Measurements from ENCODE around the gene MIEN1. TPM values are rescaled to one million over a fixed set of nuclear protein-coding genes. Genes with fewer than 3 reads are reported as not detected.

Gene MIEN1
- total RNA-seq, 4 donors from 2014 or later: 42.8 to 81.9 (median 67.7) TPM

DNA sequence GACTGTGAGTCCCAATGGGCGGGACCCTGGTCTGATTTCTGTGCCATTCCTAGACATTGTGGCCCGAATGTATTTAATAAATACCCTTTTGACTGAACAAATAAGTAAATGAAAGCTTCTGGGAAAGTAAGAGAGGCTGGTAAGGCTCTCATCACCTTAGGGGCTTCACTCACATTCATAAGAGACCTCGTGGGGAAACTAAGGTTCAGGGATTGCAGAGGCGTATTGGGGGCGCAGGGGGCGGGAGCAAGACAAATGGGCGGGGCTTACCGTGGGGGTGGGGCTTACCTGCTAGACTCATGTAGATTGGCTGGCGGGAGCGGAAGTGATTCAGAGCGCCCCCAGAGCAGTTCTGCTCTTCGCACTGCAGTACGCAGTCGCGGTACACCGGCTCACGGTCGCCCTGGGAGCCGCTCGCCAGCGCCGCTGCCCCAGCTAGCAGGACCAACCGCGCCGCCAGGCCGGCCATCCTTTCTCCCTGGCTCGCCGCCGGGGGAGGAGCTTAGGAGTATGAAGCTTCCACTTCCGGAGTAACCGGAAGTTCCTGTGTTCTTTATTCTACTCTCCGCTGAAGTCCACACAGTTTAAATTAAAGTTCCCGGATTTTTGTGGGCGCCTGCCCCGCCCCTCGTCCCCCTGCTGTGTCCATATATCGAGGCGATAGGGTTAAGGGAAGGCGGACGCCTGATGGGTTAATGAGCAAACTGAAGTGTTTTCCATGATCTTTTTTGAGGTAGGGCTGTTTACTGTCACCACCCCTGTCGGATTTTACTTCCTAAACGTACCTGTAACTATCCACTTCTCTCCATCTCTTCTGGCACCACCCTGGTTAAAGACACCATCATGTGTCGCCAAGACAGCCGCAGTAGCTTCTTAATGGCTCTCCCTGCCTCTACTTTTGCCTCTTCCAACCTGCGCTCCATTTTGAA, 42.5 kb downstream of the MIEN1 start, which contains the start of gene PGAP3:
Gene PGAP3 (minus strand): TSS at position 512 of the 929 bp plus-strand sequence. CDS start 43 bp downstream, at position 469.
- peak within 1 kb of the TSS; percentile 76 to 80 (median 79) for H3K4me3 ChIP-seq
- ATAC-seq: peak; percentile 97
- no peaks in the 10 kb centered on the region for H3K27me3 ChIP-seq
- peak within 1 kb of the TSS; percentile 89 to 92 (median 90) for H3K27ac ChIP-seq
- intact Hi-C loops (cut with DNase I; ENCODE audit: low total_unique reads) (no loop called here), in situ Hi-C loops (cut with MboI; ENCODE audit: low sequenced_read_pairs in 4 of 4) (no loop called here)
- H3K9me3 ChIP-seq: no peaks in the 10 kb centered on the region
- peak; percentile 45 to 48 for TF ChIP-seq POLR2A (IDR thresholded peaks at IDR 0.05)
- TF ChIP-seq, protein P1, sequence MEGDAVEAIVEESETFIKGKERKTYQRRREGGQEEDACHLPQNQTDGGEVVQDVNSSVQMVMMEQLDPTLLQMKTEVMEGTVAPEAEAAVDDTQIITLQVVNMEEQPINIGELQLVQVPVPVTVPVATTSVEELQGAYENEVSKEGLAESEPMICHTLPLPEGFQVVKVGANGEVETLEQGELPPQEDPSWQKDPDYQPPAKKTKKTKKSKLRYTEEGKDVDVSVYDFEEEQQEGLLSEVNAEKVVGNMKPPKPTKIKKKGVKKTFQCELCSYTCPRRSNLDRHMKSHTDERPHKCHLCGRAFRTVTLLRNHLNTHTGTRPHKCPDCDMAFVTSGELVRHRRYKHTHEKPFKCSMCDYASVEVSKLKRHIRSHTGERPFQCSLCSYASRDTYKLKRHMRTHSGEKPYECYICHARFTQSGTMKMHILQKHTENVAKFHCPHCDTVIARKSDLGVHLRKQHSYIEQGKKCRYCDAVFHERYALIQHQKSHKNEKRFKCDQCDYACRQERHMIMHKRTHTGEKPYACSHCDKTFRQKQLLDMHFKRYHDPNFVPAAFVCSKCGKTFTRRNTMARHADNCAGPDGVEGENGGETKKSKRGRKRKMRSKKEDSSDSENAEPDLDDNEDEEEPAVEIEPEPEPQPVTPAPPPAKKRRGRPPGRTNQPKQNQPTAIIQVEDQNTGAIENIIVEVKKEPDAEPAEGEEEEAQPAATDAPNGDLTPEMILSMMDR (IDR thresholded peaks at IDR 0.05 in 4 of 5, conservative IDR thresholded peaks at IDR 0.05 in 1 of 5): no peak
- H3K36me3 ChIP-seq: peaks cover 0 to 4% of the 10 kb centered on the region in 2 donors
- peaks cover 15 to 16% of the 10 kb centered on the region in 2 donors for H3K4me1 ChIP-seq
- peak; percentile 72 to 89 for DNase-seq

DNA sequence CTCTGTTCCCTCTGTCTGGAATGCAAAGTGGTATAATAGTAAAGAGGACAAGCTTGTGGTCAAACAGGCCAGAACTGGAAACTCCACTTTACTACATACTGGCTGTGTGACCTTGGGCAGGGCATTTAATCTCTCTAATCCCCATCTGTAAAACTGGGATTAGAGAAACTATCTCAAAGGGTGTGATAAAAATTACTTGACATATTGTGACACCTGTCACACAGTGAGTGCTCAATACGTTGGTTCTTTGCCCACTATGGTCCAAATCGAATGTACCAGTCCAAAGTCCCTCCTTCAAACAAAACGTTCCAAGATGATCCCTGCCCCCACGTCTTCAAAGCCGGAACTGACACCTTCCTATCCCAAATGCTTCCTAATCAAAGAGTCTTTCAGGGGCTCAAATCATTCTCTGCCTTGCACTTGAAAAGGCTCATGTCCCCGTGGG, 43.2 kb downstream of the MIEN1 start:
- H3K9me3 ChIP-seq: no peaks in the 10 kb centered on the region
- H3K4me3 ChIP-seq: peak overlapping the region; percentile 76 to 80 (median 79)
- intact Hi-C loops (cut with DNase I; ENCODE audit: low total_unique reads): no loop called here
- ATAC-seq (no peak), DNase-seq (no peak)
- in situ Hi-C loops (cut with MboI; ENCODE audit: low sequenced_read_pairs in 4 of 4): no loop called here
- peaks cover 0 to 5% of the 10 kb centered on the region in 2 donors for H3K36me3 ChIP-seq
- peaks cover 15 to 16% of the 10 kb centered on the region in 2 donors for H3K4me1 ChIP-seq
- H3K27me3 ChIP-seq: no peaks in the 10 kb centered on the region
- TF ChIP-seq, protein P1 (IDR thresholded peaks at IDR 0.05 in 4 of 5, conservative IDR thresholded peaks at IDR 0.05 in 1 of 5): no peak
- TF ChIP-seq POLR2A (IDR thresholded peaks at IDR 0.05): no peak
- H3K27ac ChIP-seq: peak overlapping the region; percentile 89 to 92 (median 90)

DNA sequence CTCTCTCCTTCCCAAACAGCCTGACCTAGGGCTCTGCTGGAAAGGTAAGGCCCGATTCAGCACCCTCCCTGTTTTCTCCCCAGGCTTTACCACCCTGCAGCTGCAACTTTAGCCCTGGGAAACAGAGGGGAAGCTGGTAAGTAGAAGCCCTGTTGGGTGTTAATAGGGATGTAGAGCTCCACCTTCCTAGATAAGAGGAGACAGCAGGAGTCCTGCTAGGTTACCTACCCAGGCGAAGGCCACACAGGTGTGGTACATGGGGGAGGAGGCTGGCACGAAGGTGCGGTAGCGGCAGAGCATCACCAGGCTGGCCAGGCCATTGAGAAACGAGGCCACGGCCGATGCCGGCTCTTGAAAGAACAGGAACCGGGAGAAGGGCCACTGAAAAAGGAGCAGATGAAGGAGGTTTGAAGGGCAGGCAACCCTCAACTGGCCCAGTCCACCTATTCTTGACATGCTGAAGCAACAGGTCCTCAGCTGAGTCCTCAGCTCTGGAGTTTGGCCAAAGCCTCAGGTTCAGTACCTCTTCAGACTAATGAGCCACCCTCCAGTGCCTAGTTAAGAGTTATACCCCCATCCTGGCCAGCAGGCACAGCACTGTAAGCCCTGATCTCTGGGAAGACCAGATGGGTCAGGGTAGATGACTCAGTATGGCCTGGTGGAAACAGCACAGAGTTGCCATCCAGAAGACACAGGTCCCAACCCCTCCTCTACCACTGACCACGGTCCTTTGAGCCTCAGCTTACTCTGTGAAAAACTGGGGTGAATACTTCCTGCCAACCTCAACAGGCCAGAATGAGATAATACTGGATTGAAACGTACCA, 45.8 kb downstream of the MIEN1 start:
- no peaks in the 10 kb centered on the region for H3K9me3 ChIP-seq
- intact Hi-C loops (cut with DNase I; ENCODE audit: low total_unique reads): no loop called here
- H3K4me3 ChIP-seq: no peak overlapping the region
- DNase-seq (no peak), ATAC-seq (no peak)
- TF ChIP-seq, protein P1 (IDR thresholded peaks at IDR 0.05 in 4 of 5, conservative IDR thresholded peaks at IDR 0.05 in 1 of 5): no peak
- TF ChIP-seq POLR2A (IDR thresholded peaks at IDR 0.05): no peak
- no peak overlapping the region for H3K27ac ChIP-seq
- H3K36me3 ChIP-seq: peaks cover 0 to 5% of the 10 kb centered on the region in 2 donors
- peaks cover 18 to 22% of the 10 kb centered on the region in 2 donors for H3K4me1 ChIP-seq
- H3K27me3 ChIP-seq: no peaks in the 10 kb centered on the region
- in situ Hi-C loops (cut with MboI; ENCODE audit: low sequenced_read_pairs in 4 of 4): no loop called here

DNA sequence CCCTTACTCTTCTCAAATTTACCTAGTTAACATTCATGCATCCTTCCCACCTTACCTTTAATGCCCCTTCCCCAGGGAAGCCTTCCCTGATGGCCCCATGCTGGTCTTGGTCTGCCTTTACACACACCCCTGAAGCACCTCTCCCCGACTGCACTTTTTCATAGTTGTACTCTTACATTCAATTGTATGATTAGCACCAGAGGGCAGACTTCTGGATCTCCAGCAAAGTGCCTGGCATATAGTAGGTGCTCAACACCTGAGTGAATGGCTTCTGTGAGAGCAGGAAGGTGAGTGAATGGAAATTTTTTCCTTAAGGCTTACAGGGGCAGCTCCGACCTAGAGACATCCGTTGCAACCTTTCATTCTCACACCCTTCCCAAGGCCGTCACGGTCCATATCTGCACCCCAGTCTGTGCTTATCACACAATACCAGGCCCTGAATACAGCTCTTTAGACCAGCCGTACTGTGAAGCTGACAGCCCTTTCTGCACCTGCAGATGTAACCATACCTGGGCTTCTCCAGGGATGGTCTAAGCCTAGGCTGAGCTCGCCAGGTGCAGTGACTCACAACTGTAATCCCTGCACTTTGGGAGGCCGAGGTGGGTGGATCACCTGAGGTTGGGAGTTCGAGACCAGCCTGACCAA, 46.9 kb downstream of the MIEN1 start:
- peaks cover 27% of the 10 kb centered on the region in 2 donors for H3K4me1 ChIP-seq
- no peak overlapping the region for H3K27ac ChIP-seq
- H3K36me3 ChIP-seq: peaks cover 0 to 5% of the 10 kb centered on the region in 2 donors
- in situ Hi-C loops (cut with MboI; ENCODE audit: low sequenced_read_pairs in 4 of 4) (no loop called here), intact Hi-C loops (cut with DNase I; ENCODE audit: low total_unique reads) (no loop called here)
- no peak for DNase-seq
- H3K27me3 ChIP-seq: no peaks in the 10 kb centered on the region
- TF ChIP-seq, protein P1 (IDR thresholded peaks at IDR 0.05 in 4 of 5, conservative IDR thresholded peaks at IDR 0.05 in 1 of 5): no peak
- no peak for TF ChIP-seq POLR2A (IDR thresholded peaks at IDR 0.05)
- no peaks in the 10 kb centered on the region for H3K9me3 ChIP-seq
- no peak overlapping the region for H3K4me3 ChIP-seq
- no peak for ATAC-seq
